K562 (cell line): Measurements from ENCODE around the gene ZBTB42. TPM values are rescaled to one million over a fixed set of nuclear protein-coding genes. Genes with fewer than 3 reads are reported as not detected.
A peak's percentile ranks its signal among the peaks of the same experiment; 100 is the strongest.

Source experiments
- ATAC-seq: fragments of 200-7000 bp; cut with Tn5 transposase; 3 replicates; pipeline ENCODE4 v1.9.1; 2020; ENCODE audit warnings: moderate library complexity
- BruUV-seq: library from RNA; stranded (reverse); fragments of 400-500 nt; replicated peaks from 2 replicates; lab custom pipeline; 2021; lab: Mats Ljungman, UMichigan
- CTCF ChIA-PET: fragments of 300-600 bp; formaldehyde crosslinking; extraction: SDS; loops from one replicate; lab custom pipeline; 2021; ENCODE audit warnings: low intra/inter-chr PET ratio; lab: Yijun Ruan, JAX
- POLR2A ChIA-PET: fragments of 300-600, 350-650 bp; sonication (Branson Sonifier 250); formaldehyde crosslinking; extraction: SDS; loops from one replicate; lab custom pipeline; 2021; ENCODE audit warnings: antibody characterized with exemption, inconsistent platforms; lab: Yijun Ruan, JAX
- DNase-seq, 4 experiments: peaks; one replicate each; pipeline versions ENCODE4 v3.0.0 to v3.0.0-alpha.2; 2011 to 2018; ENCODE audit warnings: low spot score in 3 of 4, mixed read lengths in 3 of 4; ENCODE audit errors: extremely low read depth in 1 of 4
- FAIRE-seq: peaks from 2 replicates; lab custom pipeline; 2011; peaks lifted over from hg19 to GRCh38; lab: Jason Lieb, UNC
- H2AFZ ChIP-seq: 2 replicates; pipeline ENCODE4 v1.6.0; 2011; ENCODE audit warnings: low read depth, low read length, control low read depth, inconsistent platforms
- H3K27ac ChIP-seq: fragments of 200-600 bp; 3 replicates; pipeline ENCODE4 v1.8.0; 2011; ENCODE audit warnings: low read depth, mild to moderate bottlenecking, control low read depth, inconsistent platforms, low read length, moderate library complexity, mixed read lengths; ENCODE audit errors: extremely low read depth
- H3K27me3 ChIP-seq, 2 experiments: fragments of 300-600 bp in 1 of 2; 2 replicates in 1 of 2; 3 replicates in 1 of 2; pipeline versions ENCODE4 v1.6.0 to v1.8.0; 2011; ENCODE audit warnings: inconsistent platforms in 2 of 2, low read length in 2 of 2, mild to moderate bottlenecking in 1 of 2, mixed read lengths in 1 of 2, moderate library complexity in 1 of 2; ENCODE audit not compliant: control insufficient read depth in 2 of 2, insufficient read depth in 2 of 2
- H3K36me3 ChIP-seq: fragments of 300-600 bp; 3 replicates; pipeline ENCODE4 v1.8.0; 2011; ENCODE audit warnings: mild to moderate bottlenecking, low read length, inconsistent platforms; ENCODE audit not compliant: control insufficient read depth, insufficient read depth
- H3K4me1 ChIP-seq, 2 experiments: fragments of 200-600 bp in 1 of 2; replicated peaks in 1 of 2; 2 replicates in 1 of 2; 3 replicates in 1 of 2; pipeline versions ENCODE4 v1.5.1 to v1.8.0; 2011; ENCODE audit warnings: inconsistent platforms in 2 of 2, low read length in 2 of 2, mild to moderate bottlenecking in 1 of 2, mixed read lengths in 1 of 2, moderate library complexity in 1 of 2; ENCODE audit not compliant: control insufficient read depth in 2 of 2, insufficient read depth in 2 of 2
- H3K4me2 ChIP-seq: 2 replicates; pipeline ENCODE4 v1.6.1; 2011; ENCODE audit warnings: low read length, control low read depth, inconsistent platforms, mixed read lengths; ENCODE audit not compliant: insufficient read depth
- H3K4me3 ChIP-seq: fragments of 200-600 bp; sonication (generic), shearing (Covaris generic); 2 replicates; pipeline ENCODE4 v1.5.1; 2016; ENCODE audit warnings: control low read depth, inconsistent platforms
- H3K79me2 ChIP-seq: fragments of 200-600 bp; 3 replicates; pipeline ENCODE4 v1.8.0; 2011; ENCODE audit warnings: low read length, inconsistent platforms; ENCODE audit not compliant: control insufficient read depth, insufficient read depth
- H3K9ac ChIP-seq, 2 experiments: 2 replicates each; pipeline versions ENCODE4 v1.6.0 to v1.6.1; 2011; ENCODE audit warnings: low read depth in 2 of 2, low read length in 2 of 2, control low read depth in 1 of 2, inconsistent platforms in 1 of 2, mild to moderate bottlenecking in 1 of 2, mixed read lengths in 1 of 2; ENCODE audit not compliant: insufficient read depth in 1 of 2
- H3K9me1 ChIP-seq: one replicate; pipeline ENCODE4 v1.6.0; 2011; ENCODE audit warnings: inconsistent platforms, mild to moderate bottlenecking, low read length, moderate library complexity; ENCODE audit not compliant: control insufficient read depth, insufficient read depth
- H3K9me3 ChIP-seq: replicated peaks from 2 replicates; pipeline ENCODE4 v1.5.1; 2011; ENCODE audit warnings: low read depth, low read length, inconsistent platforms; ENCODE audit not compliant: control insufficient read depth, insufficient read depth
- H4K20me1 ChIP-seq: replicated peaks from 2 replicates; pipeline ENCODE4 v1.6.1; 2011; ENCODE audit warnings: low read length, inconsistent platforms, mixed read lengths; ENCODE audit not compliant: control insufficient read depth, insufficient read depth
- POLR2G ChIP-seq: fragments of 200-400 bp; formaldehyde crosslinking; IDR thresholded peaks from 2 replicates; pipeline ENCODE4 v1.6.1; 2017; ENCODE audit warnings: low read depth, mild to moderate bottlenecking, antibody characterized with exemption, low read length, moderate library complexity
- ZNF224 ChIP-seq: sonication (generic); formaldehyde crosslinking; IDR thresholded peaks from 2 replicates; pipeline ENCODE4 v1.8.0; 2022; ENCODE audit warnings: mild to moderate bottlenecking, missing genetic modification reagents
- WGBS: fragments of 100-300 bp; shearing (Covaris generic); methylation state at CpG from one replicate; pipeline ENCODE4 v1.1.6; 2016; ENCODE audit warnings: low coverage, mixed read lengths; ENCODE audit not compliant: insufficient coverage; ENCODE audit errors: missing lambda C conversion rate; 5-methylcytosine and 5-hydroxymethylcytosine counted together
- in situ Hi-C: fragments of 300-500 bp; cut with MboI; formaldehyde crosslinking; loops from 4 replicates; pipeline ENCODE4 v1.15.0; 2018; ENCODE audit warnings: inconsistent platforms, mixed read lengths
- intact Hi-C: fragments of 100-400 bp; cut with micrococcal nuclease; formaldehyde crosslinking; loops from 2 replicates; pipeline ENCODE4 v1.14.2; 2022
- polyA plus RNA-seq, 8 experiments: library from polyadenylated mRNA; depleted of rRNA in 4 of 8; stranded (reverse) in 5 of 8; unstranded in 3 of 8; fragments of >200 nt; fragmentation: Nextera tagmentation in 2 of 8; fragmentation: Illumina TruSeq in 1 of 8; extraction: Ambion mirVana in 2 of 8; extraction: Trizol in 1 of 8; gene quantifications; 2 replicates each; pipeline versions ENCODE4 v1.2.1 to v1.2.3, GENCODE V29; 2011 to 2014; ENCODE audit warnings: inconsistent platforms in 1 of 8, missing spikeins in 1 of 8
- total RNA-seq, 7 experiments: library from RNA; depleted of rRNA in 6 of 7; stranded (reverse); fragments of >200 nt in 6 of 7; fragmentation: Illumina TruSeq in 2 of 7; extraction: Trizol in 2 of 7; gene quantifications; 2 replicates each; pipeline versions ENCODE4 v1.2.1 to v1.2.3, GENCODE V29; 2011 to 2021; ENCODE audit warnings: low replicate concordance in 1 of 7
- TF ChIP-seq, protein P1 (sequence below): fragments of 250-450 bp; sonication (Bioruptor Pico); IDR thresholded peaks from 2 replicates; pipeline ENCODE4 v1.8.0; 2022; ENCODE audit warnings: inconsistent platforms, mild to moderate bottlenecking, moderate library complexity, borderline replicate concordance

The ZBTB42 gene
- total and polyA plus RNA-seq, 9 of the 15 experiments (the other 6 are each of a cell fraction or from before 2014, with no cell fraction given), result 0.03 to 8.5 (median 2.4) TPM

DNA sequence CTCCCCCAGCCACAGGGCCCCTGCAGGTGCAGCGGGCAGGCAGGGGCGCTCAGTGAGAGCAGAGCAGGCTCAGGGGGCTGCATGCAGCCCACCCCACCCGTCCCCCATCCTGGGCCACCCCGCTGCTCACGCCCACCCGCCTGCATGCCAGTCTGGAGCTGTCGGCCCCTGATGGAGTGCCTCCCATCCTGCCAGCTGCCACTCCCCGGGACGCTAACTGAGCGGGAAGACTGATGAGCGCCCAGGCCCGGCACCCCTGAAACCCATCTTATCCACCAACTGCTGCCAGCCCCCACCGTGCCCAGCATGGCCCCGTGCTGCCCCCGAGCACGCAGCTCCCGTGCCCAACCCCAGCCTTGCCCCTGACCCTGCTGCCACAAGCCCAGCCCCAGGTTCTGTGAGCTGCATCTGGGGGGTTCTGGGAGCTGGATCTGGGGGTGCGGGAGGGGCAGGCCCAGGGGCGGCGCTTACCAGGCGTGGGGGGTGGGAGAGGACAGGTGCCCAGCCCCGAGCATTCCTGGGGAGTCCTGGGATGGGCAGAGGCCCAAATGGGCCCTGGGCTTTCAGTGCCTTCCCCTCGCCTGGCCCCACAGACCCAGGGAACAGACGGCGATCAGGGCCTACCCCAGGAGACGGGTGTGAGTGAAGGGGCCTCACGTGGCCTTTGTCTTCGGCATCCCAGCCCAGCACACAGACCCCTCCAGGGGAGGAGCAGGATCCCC lies 18.7 kb upstream of the ZBTB42 start:
- Histone ChIP-seq H3K4me3 (no peak overlapping the region), H2AFZ (no peak overlapping the region), H3K9ac (no peak overlapping the region), H3K79me2 (no peaks in the 10 kb centered on the region), H3K9me3 (no peaks in the 10 kb centered on the region), H3K4me2 (no peak overlapping the region), H3K27ac (no peak overlapping the region), H3K4me1 (peaks cover 0 to 40% of the 10 kb centered on the region in 2 experiments; a peak in 2 of 5 replicates), H3K27me3 (no peaks in the 10 kb centered on the region), H3K9me1 (no peaks in the 10 kb centered on the region), H4K20me1 (no peaks in the 10 kb centered on the region; the same call in 1 of the 2 replicates), H3K36me3 (peaks cover 29% of the 10 kb centered on the region; the same call in 1 of the 3 replicates)
- CTCF ChIA-PET, result no interaction called here
- TF ChIP-seq POLR2G (peak; percentile 39; the same call in 1 of the 2 replicates), ZNF224 (CRISPR knock-in tag) (no peak)
- TF ChIP-seq, protein P1, sequence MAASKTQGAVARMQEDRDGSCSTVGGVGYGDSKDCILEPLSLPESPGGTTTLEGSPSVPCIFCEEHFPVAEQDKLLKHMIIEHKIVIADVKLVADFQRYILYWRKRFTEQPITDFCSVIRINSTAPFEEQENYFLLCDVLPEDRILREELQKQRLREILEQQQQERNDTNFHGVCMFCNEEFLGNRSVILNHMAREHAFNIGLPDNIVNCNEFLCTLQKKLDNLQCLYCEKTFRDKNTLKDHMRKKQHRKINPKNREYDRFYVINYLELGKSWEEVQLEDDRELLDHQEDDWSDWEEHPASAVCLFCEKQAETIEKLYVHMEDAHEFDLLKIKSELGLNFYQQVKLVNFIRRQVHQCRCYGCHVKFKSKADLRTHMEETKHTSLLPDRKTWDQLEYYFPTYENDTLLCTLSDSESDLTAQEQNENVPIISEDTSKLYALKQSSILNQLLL (CRISPR knock-in tag), result no peak
- POLR2A ChIA-PET, result no interaction called here
- 71% methylated on average over 4 of the region's 28 CpGs for WGBS
- no TSS peak for BruUV-seq
- FAIRE-seq (no peak), DNase-seq (no peak), ATAC-seq (no peak)
- in situ Hi-C loops (no loop called here), intact Hi-C loops (no loop called here)
